A549 (cell line): ENCODE results near the gene RNF123.

ENCODE experiments used
- HDAC2 ChIP-seq: fragments of 200-600 bp; sonication (generic); IDR thresholded peaks from 2 replicates; pipeline ENCODE4 v1.6.1; 2016
- JUN ChIP-seq, 2 experiments: fragments of >200 bp; sonication (Bioruptor Twin); formaldehyde crosslinking; IDR thresholded peaks; 2 replicates in 1 of 2; 3 replicates in 1 of 2; pipeline ENCODE4 v1.6.1; 2016 to 2017
- JUNB ChIP-seq: fragments of >200 bp; sonication (Bioruptor Twin); formaldehyde crosslinking; IDR thresholded peaks from 2 replicates; pipeline ENCODE4 v1.6.1; 2016
- MAFK ChIP-seq: fragments of 450-650 bp; IDR thresholded peaks from 2 replicates; pipeline ENCODE4 v1.6.1; 2014; ENCODE audit not compliant: partially characterized antibody
- MAZ ChIP-seq: fragments of 150-350 bp; IDR thresholded peaks from 2 replicates; pipeline ENCODE4 v1.6.1; 2014; ENCODE audit warnings: antibody characterized with exemption, low read depth, low read length, borderline replicate concordance
- POLR2A ChIP-seq: IDR thresholded peaks from 2 replicates; pipeline ENCODE4 v1.6.1; 2012; ENCODE audit warnings: mild to moderate bottlenecking, low read length
- TF ChIP-seq, protein P1 (sequence below): fragments of >200 bp; sonication (Bioruptor Twin); formaldehyde crosslinking; IDR thresholded peaks from 3 replicates; pipeline ENCODE4 v1.5.1; 2016
- TF ChIP-seq, protein P2 (sequence below): fragments of 450-650 bp; IDR thresholded peaks from 2 replicates; pipeline ENCODE4 v1.6.1; 2014; ENCODE audit warnings: antibody characterized with exemption
- TF ChIP-seq, protein P3 (sequence below): fragments of 200-600 bp; sonication (generic); IDR thresholded peaks from 2 replicates; pipeline ENCODE4 v1.6.1; 2016; ENCODE audit warnings: antibody characterized with exemption, mild to moderate bottlenecking, moderate library complexity

DNA sequence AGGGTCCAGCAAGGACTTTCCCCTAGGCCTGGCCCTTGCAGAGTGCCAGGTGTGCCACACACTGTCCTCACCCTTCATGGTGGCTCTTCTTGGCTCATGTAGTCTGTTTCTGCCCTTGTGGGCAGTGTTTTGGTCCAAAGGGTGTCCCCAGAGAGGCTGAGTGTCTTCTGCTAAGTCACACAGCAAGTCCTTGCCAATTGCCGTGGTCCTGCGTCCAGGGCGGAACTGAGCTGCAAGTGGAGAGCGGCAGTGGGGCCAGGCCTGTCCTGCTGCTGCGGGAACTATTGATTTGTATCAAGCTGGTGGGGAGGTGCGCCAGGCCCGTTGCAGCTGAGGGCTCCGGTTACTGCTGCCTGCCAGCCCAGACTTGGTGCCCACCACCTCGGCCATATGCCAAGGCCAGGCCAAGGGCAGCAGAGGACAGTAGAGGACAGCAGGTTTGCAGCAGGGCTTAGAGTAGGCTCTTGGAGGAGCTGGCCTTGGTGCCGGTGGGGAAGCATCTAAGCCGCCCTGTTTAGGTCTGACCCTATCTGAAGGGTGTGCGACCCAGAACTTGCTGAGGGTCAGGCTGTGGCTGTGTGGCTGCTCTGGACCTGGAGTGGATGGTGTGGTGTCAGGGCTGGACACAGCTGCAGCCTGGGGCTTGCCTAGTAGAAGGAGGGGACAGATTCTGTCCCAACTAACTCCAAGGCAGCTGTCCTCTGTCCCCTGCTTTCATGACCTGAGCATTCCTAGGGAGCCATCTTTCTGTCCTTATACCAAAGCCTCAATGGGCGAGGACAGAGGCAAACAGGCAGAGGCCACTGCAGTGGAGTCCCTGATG lies 25.6 kb downstream of the RNF123 start:
- TF ChIP-seq, protein P1, sequence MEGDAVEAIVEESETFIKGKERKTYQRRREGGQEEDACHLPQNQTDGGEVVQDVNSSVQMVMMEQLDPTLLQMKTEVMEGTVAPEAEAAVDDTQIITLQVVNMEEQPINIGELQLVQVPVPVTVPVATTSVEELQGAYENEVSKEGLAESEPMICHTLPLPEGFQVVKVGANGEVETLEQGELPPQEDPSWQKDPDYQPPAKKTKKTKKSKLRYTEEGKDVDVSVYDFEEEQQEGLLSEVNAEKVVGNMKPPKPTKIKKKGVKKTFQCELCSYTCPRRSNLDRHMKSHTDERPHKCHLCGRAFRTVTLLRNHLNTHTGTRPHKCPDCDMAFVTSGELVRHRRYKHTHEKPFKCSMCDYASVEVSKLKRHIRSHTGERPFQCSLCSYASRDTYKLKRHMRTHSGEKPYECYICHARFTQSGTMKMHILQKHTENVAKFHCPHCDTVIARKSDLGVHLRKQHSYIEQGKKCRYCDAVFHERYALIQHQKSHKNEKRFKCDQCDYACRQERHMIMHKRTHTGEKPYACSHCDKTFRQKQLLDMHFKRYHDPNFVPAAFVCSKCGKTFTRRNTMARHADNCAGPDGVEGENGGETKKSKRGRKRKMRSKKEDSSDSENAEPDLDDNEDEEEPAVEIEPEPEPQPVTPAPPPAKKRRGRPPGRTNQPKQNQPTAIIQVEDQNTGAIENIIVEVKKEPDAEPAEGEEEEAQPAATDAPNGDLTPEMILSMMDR: no peak
- TF ChIP-seq JUN (IDR thresholded peaks at IDR 0.05) (no peak), HDAC2 (no peak), MAZ (no peak), MAFK (no peak), JUNB (no peak), POLR2A (no peak)
- TF ChIP-seq, protein P2, sequence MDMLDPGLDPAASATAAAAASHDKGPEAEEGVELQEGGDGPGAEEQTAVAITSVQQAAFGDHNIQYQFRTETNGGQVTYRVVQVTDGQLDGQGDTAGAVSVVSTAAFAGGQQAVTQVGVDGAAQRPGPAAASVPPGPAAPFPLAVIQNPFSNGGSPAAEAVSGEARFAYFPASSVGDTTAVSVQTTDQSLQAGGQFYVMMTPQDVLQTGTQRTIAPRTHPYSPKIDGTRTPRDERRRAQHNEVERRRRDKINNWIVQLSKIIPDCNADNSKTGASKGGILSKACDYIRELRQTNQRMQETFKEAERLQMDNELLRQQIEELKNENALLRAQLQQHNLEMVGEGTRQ: no peak
- TF ChIP-seq, protein P3, sequence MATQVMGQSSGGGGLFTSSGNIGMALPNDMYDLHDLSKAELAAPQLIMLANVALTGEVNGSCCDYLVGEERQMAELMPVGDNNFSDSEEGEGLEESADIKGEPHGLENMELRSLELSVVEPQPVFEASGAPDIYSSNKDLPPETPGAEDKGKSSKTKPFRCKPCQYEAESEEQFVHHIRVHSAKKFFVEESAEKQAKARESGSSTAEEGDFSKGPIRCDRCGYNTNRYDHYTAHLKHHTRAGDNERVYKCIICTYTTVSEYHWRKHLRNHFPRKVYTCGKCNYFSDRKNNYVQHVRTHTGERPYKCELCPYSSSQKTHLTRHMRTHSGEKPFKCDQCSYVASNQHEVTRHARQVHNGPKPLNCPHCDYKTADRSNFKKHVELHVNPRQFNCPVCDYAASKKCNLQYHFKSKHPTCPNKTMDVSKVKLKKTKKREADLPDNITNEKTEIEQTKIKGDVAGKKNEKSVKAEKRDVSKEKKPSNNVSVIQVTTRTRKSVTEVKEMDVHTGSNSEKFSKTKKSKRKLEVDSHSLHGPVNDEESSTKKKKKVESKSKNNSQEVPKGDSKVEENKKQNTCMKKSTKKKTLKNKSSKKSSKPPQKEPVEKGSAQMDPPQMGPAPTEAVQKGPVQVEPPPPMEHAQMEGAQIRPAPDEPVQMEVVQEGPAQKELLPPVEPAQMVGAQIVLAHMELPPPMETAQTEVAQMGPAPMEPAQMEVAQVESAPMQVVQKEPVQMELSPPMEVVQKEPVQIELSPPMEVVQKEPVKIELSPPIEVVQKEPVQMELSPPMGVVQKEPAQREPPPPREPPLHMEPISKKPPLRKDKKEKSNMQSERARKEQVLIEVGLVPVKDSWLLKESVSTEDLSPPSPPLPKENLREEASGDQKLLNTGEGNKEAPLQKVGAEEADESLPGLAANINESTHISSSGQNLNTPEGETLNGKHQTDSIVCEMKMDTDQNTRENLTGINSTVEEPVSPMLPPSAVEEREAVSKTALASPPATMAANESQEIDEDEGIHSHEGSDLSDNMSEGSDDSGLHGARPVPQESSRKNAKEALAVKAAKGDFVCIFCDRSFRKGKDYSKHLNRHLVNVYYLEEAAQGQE: no peak
